Naive thymus-derived CD4-positive, alpha-beta T cell (primary cell): ENCODE data around the gene TBCA. TPM values are rescaled to one million over a fixed set of nuclear protein-coding genes. Genes with fewer than 3 reads are reported as not detected.

Source experiments
- ATAC-seq: fragments of 150-1000 bp; cut with Tn5 transposase; 2 replicates; pipeline ENCODE4 v1.10.0; 2021; ENCODE audit warnings: mild to moderate bottlenecking, moderate library complexity
- CTCF ChIA-PET: fragments of 350-600 bp; sonication (Branson Sonifier 250); formaldehyde crosslinking; loops from one replicate; lab custom pipeline; 2021; ENCODE audit warnings: antibody characterized with exemption; lab: Charles Lee
- POLR2A ChIA-PET: fragments of 350-600 bp; sonication (Branson Sonifier 250); formaldehyde crosslinking; loops from one replicate; lab custom pipeline; 2021; ENCODE audit warnings: antibody characterized with exemption, inconsistent platforms; lab: Charles Lee
- DNase-seq, 9 donors: peaks; one replicate each; pipeline versions ENCODE4 v3.0.0 to v3.0.0-alpha.2; 2020 to 2022; ENCODE audit warnings: mixed read lengths in 1 of 9
- H3K27ac ChIP-seq: one replicate; pipeline ENCODE4 v1.7.0; 2013; ENCODE audit warnings: mild to moderate bottlenecking, low read depth, low read length, moderate library complexity
- H3K27me3 ChIP-seq, 2 donors: one replicate each; pipeline ENCODE4 v1.7.0; 2013; ENCODE audit warnings: low read length in 2 of 2, mild to moderate bottlenecking in 2 of 2, moderate library complexity in 2 of 2; ENCODE audit not compliant: control insufficient read depth in 2 of 2, insufficient read depth in 2 of 2
- H3K36me3 ChIP-seq, 3 experiments: 1 replicate in 2 of 3; 2 replicates in 1 of 3; pipeline ENCODE4 v1.7.0; 2013; ENCODE audit warnings: low read length in 3 of 3, mild to moderate bottlenecking in 3 of 3, moderate library complexity in 1 of 3; ENCODE audit not compliant: insufficient read depth in 3 of 3, control insufficient read depth in 2 of 3
- H3K4me1 ChIP-seq, 2 donors: one replicate each; pipeline ENCODE4 v1.7.0; 2013; ENCODE audit warnings: low read length in 2 of 2, mild to moderate bottlenecking in 2 of 2, moderate library complexity in 1 of 2; ENCODE audit not compliant: control insufficient read depth in 2 of 2, insufficient read depth in 2 of 2
- H3K4me3 ChIP-seq: 2 replicates; pipeline ENCODE4 v1.7.0; 2013; ENCODE audit warnings: mild to moderate bottlenecking, low read length
- H3K9me3 ChIP-seq, 3 experiments: 1 replicate in 2 of 3; 2 replicates in 1 of 3; pipeline ENCODE4 v1.7.0; 2013; ENCODE audit warnings: low read length in 3 of 3; ENCODE audit not compliant: control insufficient read depth in 2 of 3
- H3K27ac Mint-ChIP-seq, 9 donors: one replicate each; pipeline ENCODE4 v1.8.0; 2020 to 2022; ENCODE audit warnings: mixed read lengths in 9 of 9, mild to moderate bottlenecking in 8 of 9, moderate library complexity in 5 of 9, inconsistent platforms in 2 of 9
- H3K27me3 Mint-ChIP-seq, 5 donors: one replicate each; pipeline ENCODE4 v1.8.0; 2021 to 2022; ENCODE audit warnings: mixed read lengths in 5 of 5, mild to moderate bottlenecking in 1 of 5
- H3K36me3 Mint-ChIP-seq, 5 donors: one replicate each; pipeline ENCODE4 v1.8.0; 2020 to 2022; ENCODE audit warnings: mixed read lengths in 5 of 5, mild to moderate bottlenecking in 3 of 5, inconsistent platforms in 1 of 5
- H3K4me1 Mint-ChIP-seq, 7 donors: one replicate each; pipeline ENCODE4 v1.8.0; 2020 to 2022; ENCODE audit warnings: mixed read lengths in 7 of 7, mild to moderate bottlenecking in 3 of 7, inconsistent platforms in 1 of 7
- H3K4me3 Mint-ChIP-seq, 10 donors: one replicate each; pipeline ENCODE4 v1.8.0; 2020 to 2022; ENCODE audit warnings: mild to moderate bottlenecking in 10 of 10, mixed read lengths in 10 of 10, moderate library complexity in 6 of 10, inconsistent platforms in 2 of 10
- H3K9me3 Mint-ChIP-seq, 11 donors: one replicate each; pipeline ENCODE4 v1.8.0; 2020 to 2022; ENCODE audit warnings: mixed read lengths in 11 of 11, mild to moderate bottlenecking in 4 of 11, inconsistent platforms in 1 of 11, moderate library complexity in 1 of 11
- intact Hi-C, 2 donors: fragments of 100-400 bp; cut with micrococcal nuclease; formaldehyde crosslinking; loops; one replicate each; pipeline ENCODE4 v1.15.1; 2023
- polyA plus RNA-seq, 2 donors: library from polyadenylated mRNA; unstranded; fragments of 300-500 nt; fragmentation: Illumina TruSeq; gene quantifications; one replicate each; pipeline ENCODE4 v1.2.3, GENCODE V29; 2021
- total RNA-seq, 6 experiments: library from RNA in 5 of 6; stranded (reverse) in 5 of 6; gene quantifications; 1 replicate in 5 of 6; 2 replicates in 1 of 6; pipeline ENCODE4 v1.2.3 and lab custom pipeline; 2021 to 2026

Gene TBCA
- total and polyA plus RNA-seq, 7 experiments from 2014 or later = 71.3 to 141 (median 96.3) TPM

- CTCF ChIA-PET = no interaction called here
- DNase-seq = no peak
- H3K36me3 ChIP-seq = no peaks in the 10 kb centered on the region
- no peaks in the 10 kb centered on the region for H3K27me3 ChIP-seq
- H3K4me3 ChIP-seq = no peak overlapping the region
- intact Hi-C loops = no loop called here
- POLR2A ChIA-PET = no interaction called here
- no peak overlapping the region for H3K27ac Mint-ChIP-seq
- no peak for ATAC-seq
- no peak overlapping the region for H3K4me3 Mint-ChIP-seq
- peaks cover 0 to 28% (median 12%) of the 10 kb centered on the region in 5 donors for H3K36me3 Mint-ChIP-seq
- H3K27ac ChIP-seq = no peak overlapping the region
- H3K9me3 ChIP-seq = no peaks in the 10 kb centered on the region
- H3K4me1 ChIP-seq = peaks cover 0 to 3% of the 10 kb centered on the region in 2 donors
- no peaks in the 10 kb centered on the region for H3K9me3 Mint-ChIP-seq
- no peaks in the 10 kb centered on the region for H3K27me3 Mint-ChIP-seq
- H3K4me1 Mint-ChIP-seq = peaks cover 2 to 54% (median 31%) of the 10 kb centered on the region in 7 donors
Observed at GRCh38 chr5:77748160-77748559, 28.0 kb downstream of the TBCA start.

- no peaks in the 10 kb centered on the region for H3K9me3 Mint-ChIP-seq
- H3K4me1 Mint-ChIP-seq = peaks cover 0 to 34% (median 15%) of the 10 kb centered on the region in 7 donors
- H3K9me3 ChIP-seq = no peaks in the 10 kb centered on the region
- H3K4me3 Mint-ChIP-seq = no peak overlapping the region
- ATAC-seq = no peak
- H3K36me3 Mint-ChIP-seq = peaks cover 0 to 21% (median 9%) of the 10 kb centered on the region in 5 donors
- no peaks in the 10 kb centered on the region for H3K36me3 ChIP-seq
- H3K27me3 Mint-ChIP-seq = no peaks in the 10 kb centered on the region
- POLR2A ChIA-PET = interaction anchor here (0.6 kb wide), 1 partner anchor 885 kb away, joined by 3 read pairs; no protein-coding TSS in a partner anchor
- no peaks in the 10 kb centered on the region for H3K27me3 ChIP-seq
- no peaks in the 10 kb centered on the region for H3K4me1 ChIP-seq
- CTCF ChIA-PET = no interaction called here
- intact Hi-C loops = no loop called here
- no peak overlapping the region for H3K4me3 ChIP-seq
- no peak overlapping the region for H3K27ac ChIP-seq
- DNase-seq = no peak
- peak overlapping the region in 1 of 9 donors; percentile 2 for H3K27ac Mint-ChIP-seq
Observed at GRCh38 chr5:77744116-77744515, 32.0 kb downstream of the TBCA start.

GRCh38 chr5:77743181-77743580 is 33.0 kb downstream of the TBCA start:
- Mint-ChIP-seq H3K4me3 (no peak overlapping the region), H3K36me3 (peaks cover 0 to 21% (median 9%) of the 10 kb centered on the region in 5 donors), H3K27ac (peak overlapping the region in 1 of 9 donors; percentile 38), H3K27me3 (no peaks in the 10 kb centered on the region), H3K9me3 (no peaks in the 10 kb centered on the region), H3K4me1 (peaks cover 0 to 24% (median 10%) of the 10 kb centered on the region in 7 donors)
- DNase-seq (no peak), ATAC-seq (no peak)
- intact Hi-C loops = no loop called here
- Histone ChIP-seq H3K36me3 (no peaks in the 10 kb centered on the region), H3K4me1 (no peaks in the 10 kb centered on the region), H3K27me3 (no peaks in the 10 kb centered on the region), H3K4me3 (no peak overlapping the region), H3K9me3 (no peaks in the 10 kb centered on the region), H3K27ac (no peak overlapping the region)
- ChIA-PET CTCF (no interaction called here), POLR2A (no interaction called here)

GRCh38 chr5:77741608-77742007 is 34.5 kb downstream of the TBCA start:
- ATAC-seq = no peak
- Mint-ChIP-seq H3K4me1 (peaks cover 0 to 26% (median 13%) of the 10 kb centered on the region in 7 donors), H3K36me3 (peaks cover 0 to 22% (median 11%) of the 10 kb centered on the region in 5 donors), H3K27ac (no peak overlapping the region), H3K27me3 (no peaks in the 10 kb centered on the region), H3K9me3 (no peaks in the 10 kb centered on the region), H3K4me3 (no peak overlapping the region)
- H3K4me3 ChIP-seq = no peak overlapping the region
- intact Hi-C loops = no loop called here
- no peaks in the 10 kb centered on the region for H3K9me3 ChIP-seq
- POLR2A ChIA-PET = no interaction called here
- no peak for DNase-seq
- no peaks in the 10 kb centered on the region for H3K36me3 ChIP-seq
- H3K27me3 ChIP-seq = no peaks in the 10 kb centered on the region
- CTCF ChIA-PET = no interaction called here
- H3K4me1 ChIP-seq = no peaks in the 10 kb centered on the region
- H3K27ac ChIP-seq = no peak overlapping the region

- ChIA-PET POLR2A (no interaction called here), CTCF (no interaction called here)
- Mint-ChIP-seq H3K4me3 (no peak overlapping the region), H3K27me3 (no peaks in the 10 kb centered on the region), H3K36me3 (peaks cover 6 to 33% (median 26%) of the 10 kb centered on the region in 5 donors), H3K27ac (no peak overlapping the region), H3K9me3 (peaks cover 0 to 11% (median 0%) of the 10 kb centered on the region in 11 donors), H3K4me1 (peaks cover 2 to 66% (median 43%) of the 10 kb centered on the region in 7 donors)
- H3K4me3 ChIP-seq = no peak overlapping the region
- H3K27me3 ChIP-seq = no peaks in the 10 kb centered on the region
- no peaks in the 10 kb centered on the region for H3K36me3 ChIP-seq
- H3K4me1 ChIP-seq = no peaks in the 10 kb centered on the region
- no peaks in the 10 kb centered on the region for H3K9me3 ChIP-seq
- DNase-seq (no peak), ATAC-seq (no peak)
- H3K27ac ChIP-seq = no peak overlapping the region
- intact Hi-C loops = no loop called here
Observed at GRCh38 chr5:77734885-77735284, 41.3 kb downstream of the TBCA start.

- ChIA-PET CTCF (no interaction called here), POLR2A (interaction anchor here (0.7 kb wide), 1 partner anchor 1049 kb away, joined by 3 read pairs; no protein-coding TSS in a partner anchor)
- Mint-ChIP-seq H3K27me3 (no peaks in the 10 kb centered on the region), H3K36me3 (peaks cover 6 to 38% (median 26%) of the 10 kb centered on the region in 5 donors), H3K9me3 (peaks cover 0 to 11% (median 0%) of the 10 kb centered on the region in 11 donors), H3K4me3 (peak overlapping the region in 1 of 10 donors; percentile 19), H3K27ac (no peak overlapping the region), H3K4me1 (peaks cover 4 to 76% (median 55%) of the 10 kb centered on the region in 7 donors)
- Histone ChIP-seq H3K27me3 (no peaks in the 10 kb centered on the region), H3K9me3 (no peaks in the 10 kb centered on the region), H3K4me3 (no peak overlapping the region), H3K27ac (no peak overlapping the region), H3K4me1 (no peaks in the 10 kb centered on the region), H3K36me3 (no peaks in the 10 kb centered on the region)
- ATAC-seq (no peak), DNase-seq (no peak)
- intact Hi-C loops = no loop called here
Observed at GRCh38 chr5:77733130-77733529, 43.0 kb downstream of the TBCA start.

- peaks cover 2 to 62% (median 40%) of the 10 kb centered on the region in 7 donors for H3K4me1 Mint-ChIP-seq
- H3K4me3 Mint-ChIP-seq = no peak overlapping the region
Observed at GRCh38 chr5:77727190-77727589, 48.9 kb downstream of the TBCA start.

More at GRCh38 chr5:77727190-77727589, 48.9 kb downstream of the TBCA start:
- Histone ChIP-seq H3K36me3 (no peaks in the 10 kb centered on the region), H3K27me3 (no peaks in the 10 kb centered on the region), H3K27ac (no peak overlapping the region), H3K4me1 (no peaks in the 10 kb centered on the region), H3K9me3 (no peaks in the 10 kb centered on the region), H3K4me3 (no peak overlapping the region)
- no peaks in the 10 kb centered on the region for H3K27me3 Mint-ChIP-seq
- H3K36me3 Mint-ChIP-seq = peaks cover 0 to 28% (median 8%) of the 10 kb centered on the region in 5 donors
- ATAC-seq (no peak), DNase-seq (no peak)
- intact Hi-C loops = no loop called here
- ChIA-PET CTCF (no interaction called here), POLR2A (no interaction called here)
- no peaks in the 10 kb centered on the region for H3K9me3 Mint-ChIP-seq
- peak overlapping the region in 1 of 9 donors; percentile 1 for H3K27ac Mint-ChIP-seq
